ENCODE measurements around the gene SBF2.

DNA sequence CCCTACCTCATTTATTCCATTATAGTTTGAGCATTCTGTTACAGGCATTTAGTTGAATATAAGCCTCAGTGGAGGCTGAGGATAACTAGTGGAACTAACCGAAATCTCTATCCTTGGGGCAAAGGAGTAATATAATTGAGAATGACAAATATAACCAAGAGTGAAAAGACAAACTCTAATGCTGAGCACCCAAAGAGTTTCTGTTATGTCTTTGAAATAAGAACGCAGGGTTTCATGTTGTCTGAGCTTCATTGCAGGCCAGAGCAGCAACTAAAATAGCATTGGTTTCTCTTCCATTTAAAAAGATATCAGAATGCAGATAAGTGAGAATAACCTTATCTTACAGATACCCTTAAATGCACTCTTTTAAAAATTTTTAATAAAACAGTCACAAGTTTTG is 131.8 kb downstream of the SBF2 start:
- TF ChIP-seq, protein P1, sequence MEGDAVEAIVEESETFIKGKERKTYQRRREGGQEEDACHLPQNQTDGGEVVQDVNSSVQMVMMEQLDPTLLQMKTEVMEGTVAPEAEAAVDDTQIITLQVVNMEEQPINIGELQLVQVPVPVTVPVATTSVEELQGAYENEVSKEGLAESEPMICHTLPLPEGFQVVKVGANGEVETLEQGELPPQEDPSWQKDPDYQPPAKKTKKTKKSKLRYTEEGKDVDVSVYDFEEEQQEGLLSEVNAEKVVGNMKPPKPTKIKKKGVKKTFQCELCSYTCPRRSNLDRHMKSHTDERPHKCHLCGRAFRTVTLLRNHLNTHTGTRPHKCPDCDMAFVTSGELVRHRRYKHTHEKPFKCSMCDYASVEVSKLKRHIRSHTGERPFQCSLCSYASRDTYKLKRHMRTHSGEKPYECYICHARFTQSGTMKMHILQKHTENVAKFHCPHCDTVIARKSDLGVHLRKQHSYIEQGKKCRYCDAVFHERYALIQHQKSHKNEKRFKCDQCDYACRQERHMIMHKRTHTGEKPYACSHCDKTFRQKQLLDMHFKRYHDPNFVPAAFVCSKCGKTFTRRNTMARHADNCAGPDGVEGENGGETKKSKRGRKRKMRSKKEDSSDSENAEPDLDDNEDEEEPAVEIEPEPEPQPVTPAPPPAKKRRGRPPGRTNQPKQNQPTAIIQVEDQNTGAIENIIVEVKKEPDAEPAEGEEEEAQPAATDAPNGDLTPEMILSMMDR (IDR thresholded peaks at IDR 0.05), result no peak
- TF ChIP-seq POLR2A (IDR thresholded peaks at IDR 0.05), result no peak

Data from lower leg skin (tissue), 3 donors.